ENCODE measurements around the gene AAGAB. TPM values are rescaled to one million over a fixed set of nuclear protein-coding genes. Genes with fewer than 3 reads are reported as not detected.

The AAGAB gene
- total RNA-seq, 1 experiment from 2014 or later = 40.1 TPM

DNA sequence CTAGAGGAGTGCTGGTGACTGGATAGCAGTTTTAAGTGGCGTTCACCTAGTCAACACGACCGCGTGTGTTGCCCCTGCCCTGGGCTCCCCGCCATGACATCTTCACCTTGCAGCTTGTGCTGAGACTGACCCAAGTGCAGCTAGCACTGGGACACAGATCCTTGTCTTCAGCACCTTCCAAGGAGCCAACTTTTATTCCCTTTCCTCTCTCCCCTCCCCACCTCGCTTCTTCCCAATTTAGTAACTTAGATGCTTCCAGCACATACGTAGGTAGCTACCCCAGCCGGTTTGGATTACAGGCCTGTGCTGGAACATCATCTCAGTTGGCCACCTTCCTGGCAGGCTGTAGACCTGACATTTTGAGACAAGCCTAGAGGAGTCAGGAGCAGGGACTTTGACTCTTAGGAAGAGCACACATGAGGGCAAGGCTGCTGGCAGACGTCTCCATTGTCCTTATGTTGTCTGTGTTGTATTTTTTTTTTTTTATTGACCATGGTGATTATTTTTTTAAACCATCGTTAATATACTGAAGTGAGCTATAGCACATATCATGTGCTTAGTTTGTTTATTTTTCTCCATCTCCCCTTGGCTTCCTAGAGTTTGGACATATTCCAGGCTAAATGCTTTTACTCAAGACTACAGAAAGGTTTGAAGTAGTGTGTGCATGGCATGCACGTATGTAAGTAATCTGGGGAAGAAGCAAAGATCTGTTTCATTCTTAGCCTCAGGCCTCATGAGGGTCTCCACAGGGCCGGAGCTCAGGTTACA is 61.1 kb downstream of the AAGAB start:
- Histone ChIP-seq H3K27ac (ENCODE audit: insufficient read length, low read depth, low read length) (no peak overlapping the region), H4K5ac (ENCODE audit: insufficient read length, low read depth, low read length) (no peak overlapping the region), H3K56ac (ENCODE audit: insufficient read length, low read depth, low read length) (no peak overlapping the region), H2BK20ac (ENCODE audit: low read depth, low read length, poor library complexity, severe bottlenecking) (no peak overlapping the region), H2AFZ (ENCODE audit: low read length) (no peak overlapping the region), H3K4me1 (ENCODE audit: insufficient read depth, low read length) (no peaks in the 10 kb centered on the region), H2BK12ac (ENCODE audit: insufficient read length, low read depth, low read length) (no peak overlapping the region), H3K9ac (ENCODE audit: extremely low read depth, insufficient read length, low read length) (no peak overlapping the region), H3K4ac (ENCODE audit: low read depth, low read length) (no peak overlapping the region), H2BK5ac (ENCODE audit: insufficient read length, low read length) (no peak overlapping the region), H2BK120ac (ENCODE audit: low read depth, low read length, poor library complexity, severe bottlenecking) (no peak overlapping the region), H3K23me2 (ENCODE audit: insufficient read length, low read depth, low read length, poor library complexity, severe bottlenecking) (no peaks in the 10 kb centered on the region), H4K91ac (ENCODE audit: insufficient read length, low read depth, low read length) (no peak overlapping the region), H3K14ac (ENCODE audit: insufficient read depth, low read length) (no peak overlapping the region), H4K20me1 (ENCODE audit: control insufficient read depth, insufficient read depth, insufficient read length) (no peaks in the 10 kb centered on the region), H3K27me3 (ENCODE audit: insufficient read depth, low read length) (no peaks in the 10 kb centered on the region), H3K9me3 (ENCODE audit: control insufficient read depth, low read depth, low read length) (no peaks in the 10 kb centered on the region), H3T11ph (ENCODE audit: low read length) (no peak overlapping the region), H3K4me2 (ENCODE audit: insufficient read depth, insufficient read length, low read length) (no peak overlapping the region), H2BK15ac (ENCODE audit: low read depth, low read length) (no peak overlapping the region), H4K8ac (replicated peaks; ENCODE audit: insufficient read length, low read depth, low read length) (no peak overlapping the region), H3K79me2 (ENCODE audit: insufficient read depth, low read length) (no peaks in the 10 kb centered on the region), H2AK5ac (ENCODE audit: insufficient read length, low read length) (no peak overlapping the region), H3K18ac (ENCODE audit: insufficient read length, low read depth, low read length) (no peak overlapping the region), H3K23ac (ENCODE audit: insufficient read length, low read depth, low read length) (no peak overlapping the region), H3K79me1 (ENCODE audit: insufficient read depth, low read depth, low read length, poor library complexity, severe bottlenecking) (no peaks in the 10 kb centered on the region)
- no peak for TF ChIP-seq CTCF (conservative IDR thresholded peaks at IDR 0.05)
- no peak for DNase-seq
- 0 out of 4 replicates have a peak, but pooled peaks cover 0 to under 1% of the 10 kb centered on the region in 2 experiments for H3K4me1 Mint-ChIP-seq
- no peak overlapping the region; a peak in 1 of 5 replicates for H3K4me3 Mint-ChIP-seq
- H3K27ac Mint-ChIP-seq = peak overlapping the region in 2 of 3 experiments; percentile 31 to 34; a peak in 4 of 7 replicates
- H3K36me3 Mint-ChIP-seq (ENCODE audit: insufficient read depth in 1 of 3, low read depth in 3 of 3) = peaks cover 0 to 43% (median 22%) of the 10 kb centered on the region in 3 experiments; a peak in 6 of 7 replicates
- H3K27me3 Mint-ChIP-seq (ENCODE audit: low read depth) = no peaks in the 10 kb centered on the region
- WGBS (ENCODE audit: extremely low coverage, insufficient read length, low lambda C conversion rate) = no CpG with 5 or more reads among the region's 12 CpGs
- H3K9me3 Mint-ChIP-seq = no peaks in the 10 kb centered on the region
